RWPE2 (cell line): ENCODE results near the gene PARP4.
"Not testable (repeated sequence)": the region's sequence is repeated elsewhere in the genome, so short reads cannot be mapped to it uniquely, and the experiment has no call there.

ENCODE experiments used
- ATAC-seq: fragments of 200-7000 bp; cut with Tn5 transposase; 3 replicates; pipeline ENCODE4 v1.9.1; 2021; ENCODE audit warnings: low read depth
- DNase-seq: peaks from one replicate; pipeline ENCODE4 v3.0.0-alpha.2; 2020; ENCODE audit warnings: low spot score
- H3K27ac ChIP-seq: fragments of 450-650 bp; 2 replicates; pipeline ENCODE4 v1.5.1; 2017; ENCODE audit warnings: mild to moderate bottlenecking; ENCODE audit not compliant: poor library complexity, severe bottlenecking
- H3K27me3 ChIP-seq: fragments of 250-450 bp; sonication (Bioruptor Pico); 2 replicates; pipeline ENCODE4 v1.5.1; 2021; ENCODE audit warnings: mild to moderate bottlenecking, moderate library complexity; ENCODE audit not compliant: insufficient read depth, poor library complexity, severe bottlenecking
- H3K36me3 ChIP-seq: fragments of 250-450 bp; sonication (Bioruptor Pico); 2 replicates; pipeline ENCODE4 v1.5.1; 2020; ENCODE audit warnings: low read depth, mild to moderate bottlenecking, moderate library complexity
- H3K4me1 ChIP-seq: fragments of 250-450 bp; sonication (Bioruptor Pico); 2 replicates; pipeline ENCODE4 v1.5.1; 2021; ENCODE audit warnings: mild to moderate bottlenecking, moderate library complexity; ENCODE audit not compliant: insufficient read depth, poor library complexity, severe bottlenecking
- H3K4me3 ChIP-seq: fragments of 250-450 bp; sonication (Bioruptor Pico); 2 replicates; pipeline ENCODE4 v1.5.1; 2021; ENCODE audit warnings: mild to moderate bottlenecking, moderate library complexity; ENCODE audit not compliant: severe bottlenecking
- H3K9me3 ChIP-seq: fragments of 250-450 bp; sonication (Bioruptor Pico); 2 replicates; pipeline ENCODE4 v1.5.1; 2021; ENCODE audit warnings: mild to moderate bottlenecking, moderate library complexity; ENCODE audit not compliant: severe bottlenecking
- TF ChIP-seq, protein P1 (sequence below): fragments of 450-650 bp; IDR thresholded peaks from one replicate; pipeline ENCODE4 v1.5.1; 2017; ENCODE audit warnings: mild to moderate bottlenecking, moderate library complexity; ENCODE audit not compliant: poor library complexity, severe bottlenecking

PARP4 gene

DNA sequence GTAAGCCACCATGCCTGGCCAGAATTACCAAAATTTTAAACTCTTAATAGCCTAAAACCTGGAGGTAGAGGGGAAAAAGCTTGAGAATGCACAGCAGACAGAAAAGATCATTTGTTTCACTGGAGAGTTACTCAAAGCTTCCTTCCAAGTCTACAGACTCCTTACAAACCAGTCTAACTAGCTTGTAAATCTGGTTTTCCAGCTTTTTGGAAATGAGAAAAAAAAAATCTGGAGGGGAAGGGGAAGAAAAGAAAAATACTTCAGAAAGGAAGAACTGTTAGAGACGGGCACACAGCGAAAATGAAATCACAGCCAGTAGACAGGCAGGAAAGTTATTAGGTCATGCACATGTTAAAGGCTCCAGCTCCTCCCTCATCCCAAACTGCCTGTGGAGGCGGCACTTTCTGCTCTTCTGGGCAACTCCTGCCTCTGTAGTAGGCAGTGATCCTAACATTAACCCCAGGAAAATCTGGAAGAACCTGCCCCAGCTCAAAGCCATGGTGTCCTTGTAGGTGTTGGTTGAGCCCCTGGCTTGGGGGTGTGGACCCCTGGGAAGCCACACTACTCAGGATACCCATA lies 17.3 kb downstream of the PARP4 start:
- Histone ChIP-seq H3K4me3 (no peak overlapping the region), H3K36me3 (peaks cover 72% of the 10 kb centered on the region), H3K27me3 (no peaks in the 10 kb centered on the region), H3K4me1 (no peaks in the 10 kb centered on the region), H3K9me3 (no peaks in the 10 kb centered on the region), H3K27ac (no peak overlapping the region)
- TF ChIP-seq, protein P1, sequence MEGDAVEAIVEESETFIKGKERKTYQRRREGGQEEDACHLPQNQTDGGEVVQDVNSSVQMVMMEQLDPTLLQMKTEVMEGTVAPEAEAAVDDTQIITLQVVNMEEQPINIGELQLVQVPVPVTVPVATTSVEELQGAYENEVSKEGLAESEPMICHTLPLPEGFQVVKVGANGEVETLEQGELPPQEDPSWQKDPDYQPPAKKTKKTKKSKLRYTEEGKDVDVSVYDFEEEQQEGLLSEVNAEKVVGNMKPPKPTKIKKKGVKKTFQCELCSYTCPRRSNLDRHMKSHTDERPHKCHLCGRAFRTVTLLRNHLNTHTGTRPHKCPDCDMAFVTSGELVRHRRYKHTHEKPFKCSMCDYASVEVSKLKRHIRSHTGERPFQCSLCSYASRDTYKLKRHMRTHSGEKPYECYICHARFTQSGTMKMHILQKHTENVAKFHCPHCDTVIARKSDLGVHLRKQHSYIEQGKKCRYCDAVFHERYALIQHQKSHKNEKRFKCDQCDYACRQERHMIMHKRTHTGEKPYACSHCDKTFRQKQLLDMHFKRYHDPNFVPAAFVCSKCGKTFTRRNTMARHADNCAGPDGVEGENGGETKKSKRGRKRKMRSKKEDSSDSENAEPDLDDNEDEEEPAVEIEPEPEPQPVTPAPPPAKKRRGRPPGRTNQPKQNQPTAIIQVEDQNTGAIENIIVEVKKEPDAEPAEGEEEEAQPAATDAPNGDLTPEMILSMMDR = no peak
- no peak for ATAC-seq
- no peak for DNase-seq

GRCh38 chr13:24493356-24493755 lies 19.2 kb downstream of the PARP4 start:
- Histone ChIP-seq H3K27ac (no peak overlapping the region), H3K36me3 (peaks cover 79% of the 10 kb centered on the region), H3K27me3 (no peaks in the 10 kb centered on the region), H3K4me3 (no peak overlapping the region), H3K9me3 (no peaks in the 10 kb centered on the region), H3K4me1 (no peaks in the 10 kb centered on the region)
- TF ChIP-seq, protein P1 = no peak
- no peak for DNase-seq
- ATAC-seq = no peak

DNA sequence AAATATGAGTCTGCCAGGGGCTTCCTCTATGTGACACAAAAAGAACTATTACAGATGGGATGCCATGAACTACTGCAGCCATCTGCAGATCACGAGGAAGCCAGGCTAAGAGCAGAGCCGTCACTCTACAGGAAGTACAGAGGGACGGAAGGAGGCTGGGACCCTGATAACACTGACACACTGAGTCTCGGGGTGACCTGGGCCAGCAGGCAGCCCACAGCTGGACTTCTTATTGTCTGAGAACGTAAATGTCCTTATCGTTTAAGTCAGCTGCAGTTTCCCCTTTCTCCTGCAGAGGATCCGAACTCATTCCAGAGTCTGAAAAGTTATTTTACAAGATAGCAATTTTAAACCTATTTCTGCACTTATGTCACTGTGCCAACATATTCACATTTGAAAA lies 20.7 kb downstream of the PARP4 start:
- no peak for DNase-seq
- no peak for ATAC-seq
- H3K9me3 ChIP-seq = no peaks in the 10 kb centered on the region
- TF ChIP-seq, protein P1 = no peak
- peaks cover 70% of the 10 kb centered on the region for H3K36me3 ChIP-seq
- H3K4me1 ChIP-seq = no peaks in the 10 kb centered on the region
- no peak overlapping the region for H3K27ac ChIP-seq
- no peak overlapping the region for H3K4me3 ChIP-seq
- H3K27me3 ChIP-seq = no peaks in the 10 kb centered on the region

- peaks cover 81% of the 10 kb centered on the region for H3K36me3 ChIP-seq
- no peak overlapping the region for H3K4me3 ChIP-seq
- no peaks in the 10 kb centered on the region for H3K9me3 ChIP-seq
- H3K4me1 ChIP-seq = no peaks in the 10 kb centered on the region
- DNase-seq (no peak), ATAC-seq (no peak)
- TF ChIP-seq, protein P1 = no peak
- no peaks in the 10 kb centered on the region for H3K27me3 ChIP-seq
- no peak overlapping the region for H3K27ac ChIP-seq
These were observed 22.9 kb downstream of the PARP4 start for GRCh38 chr13:24489721-24490120.

DNA sequence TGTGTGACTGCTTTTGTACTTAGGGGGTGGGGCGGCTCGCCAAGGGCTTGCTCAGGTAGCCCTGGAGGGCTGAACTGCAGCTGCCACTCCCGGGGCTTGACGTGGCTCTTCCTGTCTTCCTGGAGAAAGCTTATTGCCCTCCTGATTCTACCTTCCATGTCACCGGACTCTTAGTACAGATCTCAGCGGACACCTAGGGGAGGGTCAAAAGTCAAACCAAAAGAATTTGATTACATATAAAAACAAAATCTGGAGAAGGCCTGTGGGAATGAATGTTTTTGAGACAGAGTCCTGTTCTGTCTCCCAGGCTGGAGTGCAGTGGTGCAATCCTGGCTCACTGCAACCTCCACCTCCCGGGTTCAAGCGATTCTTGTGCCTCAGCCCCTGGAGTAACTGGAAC lies 24.5 kb downstream of the PARP4 start:
- not testable (repeated sequence) for DNase-seq, H3K27ac ChIP-seq, H3K27me3 ChIP-seq, H3K4me1 ChIP-seq, H3K9me3 ChIP-seq, ATAC-seq, H3K4me3 ChIP-seq
- H3K36me3 ChIP-seq = peaks cover 73% of the 10 kb centered on the region

GRCh38 chr13:24486017-24486657 lies 26.4 kb downstream of the PARP4 start:
- peaks cover 69% of the 10 kb centered on the region for H3K36me3 ChIP-seq
- not testable (repeated sequence) for H3K27ac ChIP-seq, H3K4me1 ChIP-seq, DNase-seq, ATAC-seq, H3K4me3 ChIP-seq, H3K9me3 ChIP-seq, H3K27me3 ChIP-seq
